ENCODE data around the gene SBF2. TPM values are rescaled to one million over a fixed set of nuclear protein-coding genes. Genes with fewer than 3 reads are reported as not detected.

The SBF2 gene
- total and polyA plus RNA-seq, 2 of the 13 experiments (the other 11 are each of a cell fraction or from before 2014, with no cell fraction given), result 24.0 to 45.8 TPM

DNA sequence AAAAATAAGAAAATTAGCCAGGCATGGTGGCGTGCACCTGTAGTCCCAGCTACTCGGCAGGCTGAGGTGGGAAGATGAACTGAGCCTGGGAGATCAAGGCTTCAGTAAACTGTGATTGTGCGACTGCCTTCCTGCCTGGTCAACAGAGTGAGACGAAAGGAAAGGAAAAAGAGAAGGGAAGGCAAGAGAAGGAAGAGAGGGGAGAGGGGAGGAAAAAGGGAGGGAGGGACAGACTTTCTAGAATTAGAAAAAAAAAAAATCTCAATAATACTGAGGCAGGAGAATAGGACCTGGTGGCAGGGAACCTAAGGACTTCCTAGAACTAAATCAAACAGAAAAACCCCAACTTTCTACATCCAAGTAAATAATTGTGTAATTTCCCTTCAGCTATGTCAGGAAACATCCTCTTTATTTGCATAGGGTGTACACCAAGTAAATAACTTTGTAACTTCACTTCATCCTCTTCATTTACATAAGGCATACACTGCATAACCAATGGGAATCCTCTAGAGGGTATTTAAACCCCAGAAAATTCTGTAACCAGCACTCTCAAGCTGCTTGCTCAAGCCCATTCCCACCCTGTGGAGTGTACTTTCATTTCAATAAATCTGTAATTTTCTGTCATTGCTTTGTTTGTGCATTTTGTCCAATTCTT, 8.7 kb downstream of the SBF2 start (continued):
- TF ChIP-seq, protein P1, sequence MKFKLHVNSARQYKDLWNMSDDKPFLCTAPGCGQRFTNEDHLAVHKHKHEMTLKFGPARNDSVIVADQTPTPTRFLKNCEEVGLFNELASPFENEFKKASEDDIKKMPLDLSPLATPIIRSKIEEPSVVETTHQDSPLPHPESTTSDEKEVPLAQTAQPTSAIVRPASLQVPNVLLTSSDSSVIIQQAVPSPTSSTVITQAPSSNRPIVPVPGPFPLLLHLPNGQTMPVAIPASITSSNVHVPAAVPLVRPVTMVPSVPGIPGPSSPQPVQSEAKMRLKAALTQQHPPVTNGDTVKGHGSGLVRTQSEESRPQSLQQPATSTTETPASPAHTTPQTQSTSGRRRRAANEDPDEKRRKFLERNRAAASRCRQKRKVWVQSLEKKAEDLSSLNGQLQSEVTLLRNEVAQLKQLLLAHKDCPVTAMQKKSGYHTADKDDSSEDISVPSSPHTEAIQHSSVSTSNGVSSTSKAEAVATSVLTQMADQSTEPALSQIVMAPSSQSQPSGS (CRISPR knock-in tag; IDR thresholded peaks at IDR 0.05), result no peak
- TF ChIP-seq CC2D1A (CRISPR knock-in tag; IDR thresholded peaks at IDR 0.05) (no peak), ETV5 (CRISPR knock-in tag; IDR thresholded peaks at IDR 0.05; ENCODE audit: borderline replicate concordance) (0 out of 2 replicates have a peak, but pooled peaks have one; percentile 35), TP53 (CRISPR knock-in tag; conservative IDR thresholded peaks at IDR 0.05) (no peak), NR2C2 (CRISPR knock-in tag; IDR thresholded peaks at IDR 0.05; ENCODE audit: borderline replicate concordance) (no peak), ZNF138 (CRISPR knock-in tag; IDR thresholded peaks at IDR 0.05; ENCODE audit: low read depth) (no peak), NPAS2 (CRISPR knock-in tag; IDR thresholded peaks at IDR 0.05; ENCODE audit: borderline replicate concordance) (no peak), ZFP37 (CRISPR knock-in tag; IDR thresholded peaks at IDR 0.05; ENCODE audit: borderline replicate concordance) (no peak), RFX1 (IDR thresholded peaks at IDR 0.05) (no peak), ZNF614 (CRISPR knock-in tag; IDR thresholded peaks at IDR 0.05; ENCODE audit: borderline replicate concordance) (peak; percentile 54; the same call in 1 of the 2 replicates), SMARCC2 (IDR thresholded peaks at IDR 0.05) (no peak), ZNF678 (CRISPR knock-in tag; IDR thresholded peaks at IDR 0.05) (no peak), ZNF350 (CRISPR knock-in tag; IDR thresholded peaks at IDR 0.05; ENCODE audit: borderline replicate concordance, low read depth) (no peak), ZNF577 (CRISPR knock-in tag; IDR thresholded peaks at IDR 0.05; ENCODE audit: borderline replicate concordance, low read depth) (no peak), PPARG (CRISPR knock-in tag; conservative IDR thresholded peaks at IDR 0.05) (no peak), RELA (CRISPR knock-in tag; IDR thresholded peaks at IDR 0.05) (no peak), IKZF1 (IDR thresholded peaks at IDR 0.05) (no peak), GATA4 (IDR thresholded peaks at IDR 0.05; ENCODE audit: borderline replicate concordance, low read depth) (peak; percentile 18; the same call in 1 of the 2 replicates), SRSF1 (optimal IDR thresholded peaks at IDR 0.05; ENCODE audit: low read depth, low read length) (no peak), SRSF4 (IDR thresholded peaks at IDR 0.05; ENCODE audit: low read depth, low read length, poor library complexity, severe bottlenecking) (no peak)
- TF ChIP-seq, protein P2, sequence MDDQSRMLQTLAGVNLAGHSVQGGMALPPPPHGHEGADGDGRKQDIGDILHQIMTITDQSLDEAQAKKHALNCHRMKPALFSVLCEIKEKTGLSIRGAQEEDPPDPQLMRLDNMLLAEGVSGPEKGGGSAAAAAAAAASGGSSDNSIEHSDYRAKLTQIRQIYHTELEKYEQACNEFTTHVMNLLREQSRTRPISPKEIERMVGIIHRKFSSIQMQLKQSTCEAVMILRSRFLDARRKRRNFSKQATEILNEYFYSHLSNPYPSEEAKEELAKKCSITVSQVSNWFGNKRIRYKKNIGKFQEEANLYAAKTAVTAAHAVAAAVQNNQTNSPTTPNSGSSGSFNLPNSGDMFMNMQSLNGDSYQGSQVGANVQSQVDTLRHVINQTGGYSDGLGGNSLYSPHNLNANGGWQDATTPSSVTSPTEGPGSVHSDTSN (CRISPR knock-in tag; IDR thresholded peaks at IDR 0.05; ENCODE audit: borderline replicate concordance), result no peak
- TF ChIP-seq, protein P3, sequence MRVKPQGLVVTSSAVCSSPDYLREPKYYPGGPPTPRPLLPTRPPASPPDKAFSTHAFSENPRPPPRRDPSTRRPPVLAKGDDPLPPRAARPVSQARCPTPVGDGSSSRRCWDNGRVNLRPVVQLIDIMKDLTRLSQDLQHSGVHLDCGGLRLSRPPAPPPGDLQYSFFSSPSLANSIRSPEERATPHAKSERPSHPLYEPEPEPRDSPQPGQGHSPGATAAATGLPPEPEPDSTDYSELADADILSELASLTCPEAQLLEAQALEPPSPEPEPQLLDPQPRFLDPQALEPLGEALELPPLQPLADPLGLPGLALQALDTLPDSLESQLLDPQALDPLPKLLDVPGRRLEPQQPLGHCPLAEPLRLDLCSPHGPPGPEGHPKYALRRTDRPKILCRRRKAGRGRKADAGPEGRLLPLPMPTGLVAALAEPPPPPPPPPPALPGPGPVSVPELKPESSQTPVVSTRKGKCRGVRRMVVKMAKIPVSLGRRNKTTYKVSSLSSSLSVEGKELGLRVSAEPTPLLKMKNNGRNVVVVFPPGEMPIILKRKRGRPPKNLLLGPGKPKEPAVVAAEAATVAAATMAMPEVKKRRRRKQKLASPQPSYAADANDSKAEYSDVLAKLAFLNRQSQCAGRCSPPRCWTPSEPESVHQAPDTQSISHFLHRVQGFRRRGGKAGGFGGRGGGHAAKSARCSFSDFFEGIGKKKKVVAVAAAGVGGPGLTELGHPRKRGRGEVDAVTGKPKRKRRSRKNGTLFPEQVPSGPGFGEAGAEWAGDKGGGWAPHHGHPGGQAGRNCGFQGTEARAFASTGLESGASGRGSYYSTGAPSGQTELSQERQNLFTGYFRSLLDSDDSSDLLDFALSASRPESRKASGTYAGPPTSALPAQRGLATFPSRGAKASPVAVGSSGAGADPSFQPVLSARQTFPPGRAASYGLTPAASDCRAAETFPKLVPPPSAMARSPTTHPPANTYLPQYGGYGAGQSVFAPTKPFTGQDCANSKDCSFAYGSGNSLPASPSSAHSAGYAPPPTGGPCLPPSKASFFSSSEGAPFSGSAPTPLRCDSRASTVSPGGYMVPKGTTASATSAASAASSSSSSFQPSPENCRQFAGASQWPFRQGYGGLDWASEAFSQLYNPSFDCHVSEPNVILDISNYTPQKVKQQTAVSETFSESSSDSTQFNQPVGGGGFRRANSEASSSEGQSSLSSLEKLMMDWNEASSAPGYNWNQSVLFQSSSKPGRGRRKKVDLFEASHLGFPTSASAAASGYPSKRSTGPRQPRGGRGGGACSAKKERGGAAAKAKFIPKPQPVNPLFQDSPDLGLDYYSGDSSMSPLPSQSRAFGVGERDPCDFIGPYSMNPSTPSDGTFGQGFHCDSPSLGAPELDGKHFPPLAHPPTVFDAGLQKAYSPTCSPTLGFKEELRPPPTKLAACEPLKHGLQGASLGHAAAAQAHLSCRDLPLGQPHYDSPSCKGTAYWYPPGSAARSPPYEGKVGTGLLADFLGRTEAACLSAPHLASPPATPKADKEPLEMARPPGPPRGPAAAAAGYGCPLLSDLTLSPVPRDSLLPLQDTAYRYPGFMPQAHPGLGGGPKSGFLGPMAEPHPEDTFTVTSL (CRISPR knock-in tag; IDR thresholded peaks at IDR 0.05; ENCODE audit: borderline replicate concordance), result no peak
